Measurements from ENCODE around the gene HID1.
A peak's percentile ranks its signal among the peaks of the same experiment; 100 is the strongest.
"Not testable (repeated sequence)": the region's sequence is repeated elsewhere in the genome, so short reads cannot be mapped to it uniquely, and the experiment has no call there.

HID1 gene

GRCh38 chr17:74970395-74970794, 2.2 kb downstream of the HID1 start:
- peaks cover 3 to 6% of the 10 kb centered on the region in 2 donors for H3K27me3 ChIP-seq (ENCODE audit: control insufficient read depth in 2 of 2, insufficient read depth in 2 of 2, low read length in 2 of 2)
- no peaks in the 10 kb centered on the region for H3K36me3 ChIP-seq (ENCODE audit: control insufficient read depth in 2 of 2, insufficient read depth in 2 of 2, low read length in 2 of 2)
- peak overlapping the region in 1 of 2 donors; percentile 2 for H3K4me3 ChIP-seq (ENCODE audit: low read length in 2 of 2)
- H3K9ac ChIP-seq (ENCODE audit: low read depth in 1 of 2, low read length in 2 of 2), result peak overlapping the region in 1 of 2 donors; percentile 18
- no peaks in the 10 kb centered on the region for H3K9me3 ChIP-seq (ENCODE audit: control insufficient read depth in 2 of 2, low read length in 2 of 2)
- peak overlapping the region in 1 of 2 donors; percentile 71 for H3K27ac ChIP-seq (ENCODE audit: low read depth in 2 of 2, low read length in 2 of 2)
- H3K4me1 ChIP-seq (ENCODE audit: control insufficient read depth in 2 of 2, insufficient read depth in 2 of 2, low read length in 2 of 2), result peaks cover 9 to 19% of the 10 kb centered on the region in 2 donors

- H3K36me3 ChIP-seq (ENCODE audit: control insufficient read depth in 2 of 2, insufficient read depth in 2 of 2, low read length in 2 of 2); H3K9me3 ChIP-seq (ENCODE audit: control insufficient read depth in 2 of 2, low read length in 2 of 2); H3K27ac ChIP-seq (ENCODE audit: low read depth in 2 of 2, low read length in 2 of 2); H3K4me3 ChIP-seq (ENCODE audit: low read length in 2 of 2); H3K9ac ChIP-seq (ENCODE audit: low read depth in 1 of 2, low read length in 2 of 2); H3K27me3 ChIP-seq (ENCODE audit: control insufficient read depth in 2 of 2, insufficient read depth in 2 of 2, low read length in 2 of 2): not testable (repeated sequence)
- peaks cover 9 to 19% of the 10 kb centered on the region in 2 donors for H3K4me1 ChIP-seq (ENCODE audit: control insufficient read depth in 2 of 2, insufficient read depth in 2 of 2, low read length in 2 of 2)
Measured at GRCh38 chr17:74969501-74969900, 3.1 kb downstream of the HID1 start.

- H3K27me3 ChIP-seq (ENCODE audit: control insufficient read depth in 2 of 2, insufficient read depth in 2 of 2, low read length in 2 of 2), result peaks cover 3 to 4% of the 10 kb centered on the region in 2 donors
- H3K4me3 ChIP-seq (ENCODE audit: low read length in 2 of 2), result no peak overlapping the region
- H3K36me3 ChIP-seq (ENCODE audit: control insufficient read depth in 2 of 2, insufficient read depth in 2 of 2, low read length in 2 of 2), result no peaks in the 10 kb centered on the region
- no peaks in the 10 kb centered on the region for H3K9me3 ChIP-seq (ENCODE audit: control insufficient read depth in 2 of 2, low read length in 2 of 2)
- H3K4me1 ChIP-seq (ENCODE audit: control insufficient read depth in 2 of 2, insufficient read depth in 2 of 2, low read length in 2 of 2), result peaks cover 9 to 19% of the 10 kb centered on the region in 2 donors
- H3K9ac ChIP-seq (ENCODE audit: low read depth in 1 of 2, low read length in 2 of 2), result no peak overlapping the region
- H3K27ac ChIP-seq (ENCODE audit: low read depth in 2 of 2, low read length in 2 of 2), result no peak overlapping the region
Measured at GRCh38 chr17:74968361-74968780, 4.2 kb downstream of the HID1 start.

GRCh38 chr17:74964988-74965622, 7.5 kb downstream of the HID1 start:
- Histone ChIP-seq H3K27ac (ENCODE audit: low read depth in 2 of 2, low read length in 2 of 2) (no peak overlapping the region), H3K27me3 (ENCODE audit: control insufficient read depth in 2 of 2, insufficient read depth in 2 of 2, low read length in 2 of 2) (no peaks in the 10 kb centered on the region), H3K9ac (ENCODE audit: low read depth in 1 of 2, low read length in 2 of 2) (no peak overlapping the region), H3K36me3 (ENCODE audit: control insufficient read depth in 2 of 2, insufficient read depth in 2 of 2, low read length in 2 of 2) (no peaks in the 10 kb centered on the region), H3K4me1 (ENCODE audit: control insufficient read depth in 2 of 2, insufficient read depth in 2 of 2, low read length in 2 of 2) (peaks cover 8 to 14% of the 10 kb centered on the region in 2 donors), H3K4me3 (ENCODE audit: low read length in 2 of 2) (no peak overlapping the region), H3K9me3 (ENCODE audit: control insufficient read depth in 2 of 2, low read length in 2 of 2) (no peaks in the 10 kb centered on the region)

- H3K36me3 ChIP-seq (ENCODE audit: control insufficient read depth in 2 of 2, insufficient read depth in 2 of 2, low read length in 2 of 2), result no peaks in the 10 kb centered on the region
- H3K9me3 ChIP-seq (ENCODE audit: control insufficient read depth in 2 of 2, low read length in 2 of 2), result no peaks in the 10 kb centered on the region
- no peak overlapping the region for H3K27ac ChIP-seq (ENCODE audit: low read depth in 2 of 2, low read length in 2 of 2)
- H3K27me3 ChIP-seq (ENCODE audit: control insufficient read depth in 2 of 2, insufficient read depth in 2 of 2, low read length in 2 of 2), result no peaks in the 10 kb centered on the region
- peaks cover 8 to 13% of the 10 kb centered on the region in 2 donors for H3K4me1 ChIP-seq (ENCODE audit: control insufficient read depth in 2 of 2, insufficient read depth in 2 of 2, low read length in 2 of 2)
- no peak overlapping the region for H3K9ac ChIP-seq (ENCODE audit: low read depth in 1 of 2, low read length in 2 of 2)
- H3K4me3 ChIP-seq (ENCODE audit: low read length in 2 of 2), result no peak overlapping the region
Measured at GRCh38 chr17:74964246-74964761, 8.3 kb downstream of the HID1 start.

GRCh38 chr17:74963656-74964055, 8.9 kb downstream of the HID1 start:
- H3K9ac ChIP-seq (ENCODE audit: low read depth in 1 of 2, low read length in 2 of 2), result no peak overlapping the region
- no peak overlapping the region for H3K4me3 ChIP-seq (ENCODE audit: low read length in 2 of 2)
- H3K36me3 ChIP-seq (ENCODE audit: control insufficient read depth in 2 of 2, insufficient read depth in 2 of 2, low read length in 2 of 2), result no peaks in the 10 kb centered on the region
- H3K9me3 ChIP-seq (ENCODE audit: control insufficient read depth in 2 of 2, low read length in 2 of 2), result no peaks in the 10 kb centered on the region
- H3K27me3 ChIP-seq (ENCODE audit: control insufficient read depth in 2 of 2, insufficient read depth in 2 of 2, low read length in 2 of 2), result no peaks in the 10 kb centered on the region
- no peak overlapping the region for H3K27ac ChIP-seq (ENCODE audit: low read depth in 2 of 2, low read length in 2 of 2)
- peaks cover 6 to 10% of the 10 kb centered on the region in 2 donors for H3K4me1 ChIP-seq (ENCODE audit: control insufficient read depth in 2 of 2, insufficient read depth in 2 of 2, low read length in 2 of 2)

- Histone ChIP-seq H3K36me3 (ENCODE audit: control insufficient read depth in 2 of 2, insufficient read depth in 2 of 2, low read length in 2 of 2) (no peaks in the 10 kb centered on the region), H3K4me1 (ENCODE audit: control insufficient read depth in 2 of 2, insufficient read depth in 2 of 2, low read length in 2 of 2) (peaks cover 4 to 5% of the 10 kb centered on the region in 2 donors), H3K27ac (ENCODE audit: low read depth in 2 of 2, low read length in 2 of 2) (no peak overlapping the region), H3K9me3 (ENCODE audit: control insufficient read depth in 2 of 2, low read length in 2 of 2) (no peaks in the 10 kb centered on the region), H3K27me3 (ENCODE audit: control insufficient read depth in 2 of 2, insufficient read depth in 2 of 2, low read length in 2 of 2) (no peaks in the 10 kb centered on the region), H3K4me3 (ENCODE audit: low read length in 2 of 2) (no peak overlapping the region), H3K9ac (ENCODE audit: low read depth in 1 of 2, low read length in 2 of 2) (no peak overlapping the region)
Measured at GRCh38 chr17:74962622-74963394, 9.8 kb downstream of the HID1 start.

- Histone ChIP-seq H3K36me3 (ENCODE audit: control insufficient read depth in 2 of 2, insufficient read depth in 2 of 2, low read length in 2 of 2) (no peaks in the 10 kb centered on the region), H3K9me3 (ENCODE audit: control insufficient read depth in 2 of 2, low read length in 2 of 2) (no peaks in the 10 kb centered on the region), H3K4me1 (ENCODE audit: control insufficient read depth in 2 of 2, insufficient read depth in 2 of 2, low read length in 2 of 2) (peaks cover 4 to 5% of the 10 kb centered on the region in 2 donors), H3K27me3 (ENCODE audit: control insufficient read depth in 2 of 2, insufficient read depth in 2 of 2, low read length in 2 of 2) (no peaks in the 10 kb centered on the region), H3K9ac (ENCODE audit: low read depth in 1 of 2, low read length in 2 of 2) (no peak overlapping the region), H3K27ac (ENCODE audit: low read depth in 2 of 2, low read length in 2 of 2) (no peak overlapping the region), H3K4me3 (ENCODE audit: low read length in 2 of 2) (no peak overlapping the region)
Measured at GRCh38 chr17:74961657-74962350, 10.8 kb downstream of the HID1 start.

- Histone ChIP-seq H3K9ac (ENCODE audit: low read depth in 1 of 2, low read length in 2 of 2) (no peak overlapping the region), H3K9me3 (ENCODE audit: control insufficient read depth in 2 of 2, low read length in 2 of 2) (no peaks in the 10 kb centered on the region), H3K27ac (ENCODE audit: low read depth in 2 of 2, low read length in 2 of 2) (no peak overlapping the region), H3K27me3 (ENCODE audit: control insufficient read depth in 2 of 2, insufficient read depth in 2 of 2, low read length in 2 of 2) (no peaks in the 10 kb centered on the region), H3K4me3 (ENCODE audit: low read length in 2 of 2) (no peak overlapping the region), H3K36me3 (ENCODE audit: control insufficient read depth in 2 of 2, insufficient read depth in 2 of 2, low read length in 2 of 2) (no peaks in the 10 kb centered on the region), H3K4me1 (ENCODE audit: control insufficient read depth in 2 of 2, insufficient read depth in 2 of 2, low read length in 2 of 2) (peaks cover 4 to 5% of the 10 kb centered on the region in 2 donors)
Measured at GRCh38 chr17:74960570-74961342, 11.8 kb downstream of the HID1 start.

Measured in mucosa of rectum (tissue), 2 donors.